HG02938 (cell line): ENCODE data around the gene AADACL2.

Experiments used
- ATAC-seq: cut with Tn5 transposase; IDR thresholded peaks from one replicate; pipeline ENCODE4 v1.9.1; 2021; ENCODE audit warnings: mild to moderate bottlenecking, moderate library complexity; ENCODE audit not compliant: unreplicated experiment

Gene AADACL2

DNA sequence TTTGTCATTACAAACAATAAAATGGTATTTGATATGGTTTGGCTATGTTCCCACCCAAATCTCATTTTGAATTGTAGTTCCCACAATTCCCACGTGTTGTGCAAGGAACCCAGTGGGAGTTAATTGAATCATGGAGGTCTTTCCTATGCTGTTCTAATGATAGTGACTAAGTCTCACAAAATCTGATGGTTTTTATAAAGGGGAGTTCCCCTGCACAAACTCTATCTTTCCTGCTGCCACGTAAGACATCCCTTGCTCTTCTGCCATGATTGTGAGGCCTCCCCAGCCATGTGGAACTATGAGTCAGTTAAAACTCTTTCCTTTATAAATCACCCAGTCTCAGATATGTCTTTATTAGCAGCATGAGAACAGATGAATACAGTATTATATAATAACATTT is 64.7 kb downstream of the AADACL2 start:
- no peak for ATAC-seq

DNA sequence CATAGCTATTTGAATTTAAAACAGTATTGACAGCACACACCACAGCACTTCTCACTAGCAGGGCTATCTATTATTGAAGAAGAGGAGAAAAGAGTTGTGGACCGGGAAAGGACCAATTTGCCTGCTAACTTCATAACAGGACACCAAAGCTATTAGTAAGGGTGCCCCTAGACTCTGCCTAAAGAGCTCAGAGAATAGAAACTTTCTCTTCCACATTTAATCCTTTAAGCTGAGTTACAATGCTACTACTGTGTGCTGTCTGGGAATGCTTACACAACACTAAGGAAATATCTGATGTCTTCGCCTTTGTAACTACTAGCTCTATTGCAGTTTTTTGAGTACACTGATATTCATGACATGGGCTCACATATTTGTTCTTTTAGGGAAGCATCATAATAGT is 66.7 kb downstream of the AADACL2 start:
- ATAC-seq = no peak

DNA sequence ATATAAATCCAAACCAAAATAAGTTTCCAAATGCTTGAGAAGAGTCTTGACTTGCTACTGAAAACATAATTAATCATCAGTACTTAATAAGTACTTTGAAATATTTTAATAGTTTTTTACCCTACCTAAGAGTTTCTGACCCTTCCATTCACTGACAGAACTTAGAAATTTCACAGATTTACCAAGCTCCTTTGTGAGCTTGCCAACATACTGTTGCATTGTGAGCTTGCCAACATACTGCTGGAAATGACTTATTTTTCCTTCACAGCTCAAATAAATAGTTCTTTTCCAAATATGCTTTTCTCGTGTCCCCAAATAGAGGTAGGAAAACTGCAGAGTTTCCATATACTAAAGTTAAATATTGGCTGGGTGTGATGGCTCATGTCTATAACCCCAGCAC is 70.5 kb downstream of the AADACL2 start:
- no peak for ATAC-seq

DNA sequence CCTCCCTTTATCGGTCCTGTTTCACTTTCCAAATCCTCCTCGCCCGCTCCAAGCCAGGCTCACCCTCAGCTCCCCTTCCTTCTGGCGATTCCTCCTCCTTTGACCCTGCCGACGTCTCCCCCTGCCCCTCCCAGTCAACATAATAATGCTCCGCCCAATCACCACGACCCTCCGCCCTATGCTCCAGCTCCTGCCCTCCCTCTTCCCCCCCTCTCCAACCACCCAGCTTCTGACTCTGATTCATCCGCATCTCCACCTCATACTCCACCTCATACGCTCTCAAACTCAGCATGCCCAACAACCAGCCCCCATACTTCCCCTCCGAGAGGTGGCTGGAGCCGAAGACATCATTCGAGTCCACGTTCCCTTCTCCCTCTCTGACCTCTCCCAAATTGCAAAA is 73.1 kb downstream of the AADACL2 start:
- no peak for ATAC-seq
